ENCODE measurements around the gene GLB1L3.

DNA sequence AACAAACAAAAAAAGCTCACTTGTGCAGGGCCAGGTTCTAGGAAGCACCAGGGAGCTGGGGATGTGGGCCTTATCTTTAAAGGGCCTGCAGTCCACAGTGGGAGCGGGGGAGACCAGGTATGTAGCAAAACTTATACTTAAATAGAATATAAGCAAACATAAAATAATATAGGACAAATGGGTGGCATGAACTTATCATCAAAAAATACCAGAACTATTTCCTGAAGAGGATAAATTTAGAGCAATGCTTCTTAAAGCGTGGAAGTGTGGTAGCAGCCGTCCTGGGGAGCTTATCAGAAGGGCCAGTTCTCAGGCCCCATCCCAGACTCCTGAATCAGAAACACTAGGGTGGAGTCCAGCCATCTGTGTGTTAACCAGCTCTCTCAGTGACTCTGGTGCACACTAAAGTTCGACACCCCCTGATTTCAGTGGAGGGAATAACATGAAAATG is 42.4 kb upstream of the GLB1L3 start:
- TF ChIP-seq, protein P1, sequence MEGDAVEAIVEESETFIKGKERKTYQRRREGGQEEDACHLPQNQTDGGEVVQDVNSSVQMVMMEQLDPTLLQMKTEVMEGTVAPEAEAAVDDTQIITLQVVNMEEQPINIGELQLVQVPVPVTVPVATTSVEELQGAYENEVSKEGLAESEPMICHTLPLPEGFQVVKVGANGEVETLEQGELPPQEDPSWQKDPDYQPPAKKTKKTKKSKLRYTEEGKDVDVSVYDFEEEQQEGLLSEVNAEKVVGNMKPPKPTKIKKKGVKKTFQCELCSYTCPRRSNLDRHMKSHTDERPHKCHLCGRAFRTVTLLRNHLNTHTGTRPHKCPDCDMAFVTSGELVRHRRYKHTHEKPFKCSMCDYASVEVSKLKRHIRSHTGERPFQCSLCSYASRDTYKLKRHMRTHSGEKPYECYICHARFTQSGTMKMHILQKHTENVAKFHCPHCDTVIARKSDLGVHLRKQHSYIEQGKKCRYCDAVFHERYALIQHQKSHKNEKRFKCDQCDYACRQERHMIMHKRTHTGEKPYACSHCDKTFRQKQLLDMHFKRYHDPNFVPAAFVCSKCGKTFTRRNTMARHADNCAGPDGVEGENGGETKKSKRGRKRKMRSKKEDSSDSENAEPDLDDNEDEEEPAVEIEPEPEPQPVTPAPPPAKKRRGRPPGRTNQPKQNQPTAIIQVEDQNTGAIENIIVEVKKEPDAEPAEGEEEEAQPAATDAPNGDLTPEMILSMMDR (IDR thresholded peaks at IDR 0.05), result no peak
- no peak for TF ChIP-seq POLR2A (IDR thresholded peaks at IDR 0.05)

Data from heart left ventricle (tissue), 13 donors.